Measurements from ENCODE around the gene MYO5B. TPM values are rescaled to one million over a fixed set of nuclear protein-coding genes. Genes with fewer than 3 reads are reported as not detected.
"Not testable (repeated sequence)": the region's sequence is repeated elsewhere in the genome, so short reads cannot be mapped to it uniquely, and the experiment has no call there.

Gene MYO5B
- polyA plus RNA-seq, 1 experiment: 0.18 TPM

GRCh38 chr18:49804096-49804495 lies 390.9 kb downstream of the MYO5B start:
- POLR2A ChIA-PET: no interaction called here

GRCh38 chr18:49802623-49803022 lies 392.3 kb downstream of the MYO5B start:
- H3K36me3 ChIP-seq (ENCODE audit: control insufficient read depth, insufficient read depth, low read length): peaks cover 4% of the 10 kb centered on the region; the same call in 1 of the 2 replicates
- TF ChIP-seq CTCF (IDR thresholded peaks at IDR 0.05; ENCODE audit: insufficient read depth, low read depth, low read length): no peak
- DNase-seq (ENCODE audit: low read depth): no peak
- ChIA-PET CTCF (no interaction called here), POLR2A (no interaction called here)
- H3K4me3 ChIP-seq (ENCODE audit: low read depth, low read length): no peak overlapping the region
- H3K27me3 ChIP-seq (ENCODE audit: control insufficient read depth, insufficient read depth, low read length): no peaks in the 10 kb centered on the region

More at GRCh38 chr18:49804096-49804495, 390.9 kb downstream of the MYO5B start:
- Histone ChIP-seq H3K36me3 (ENCODE audit: control insufficient read depth, insufficient read depth, low read length) (peaks cover 4% of the 10 kb centered on the region; the same call in 1 of the 2 replicates), H3K27me3 (ENCODE audit: control insufficient read depth, insufficient read depth, low read length) (no peaks in the 10 kb centered on the region), H3K4me3 (ENCODE audit: low read depth, low read length) (no peak overlapping the region)
- no peak for TF ChIP-seq CTCF (IDR thresholded peaks at IDR 0.05; ENCODE audit: insufficient read depth, low read depth, low read length)
- CTCF ChIA-PET: interaction anchor here (1.0 to 1.4 kb wide), 4 partner anchors 12 to 357 kb away, joined by 3 to 4 read pairs (median 3); no protein-coding TSS in a partner anchor
- no peak for DNase-seq (ENCODE audit: low read depth)

GRCh38 chr18:49800491-49800890 lies 394.5 kb downstream of the MYO5B start:
- H3K4me3 ChIP-seq (ENCODE audit: low read depth, low read length); H3K36me3 ChIP-seq (ENCODE audit: control insufficient read depth, insufficient read depth, low read length); CTCF ChIA-PET; H3K27me3 ChIP-seq (ENCODE audit: control insufficient read depth, insufficient read depth, low read length); POLR2A ChIA-PET; DNase-seq (ENCODE audit: low read depth): not testable (repeated sequence)

- CTCF ChIA-PET; H3K4me3 ChIP-seq (ENCODE audit: low read depth, low read length); POLR2A ChIA-PET; H3K27me3 ChIP-seq (ENCODE audit: control insufficient read depth, insufficient read depth, low read length); H3K36me3 ChIP-seq (ENCODE audit: control insufficient read depth, insufficient read depth, low read length); DNase-seq (ENCODE audit: low read depth): not testable (repeated sequence)
Measured at GRCh38 chr18:49799806-49800205, 395.1 kb downstream of the MYO5B start.

GRCh38 chr18:49798001-49798400 lies 396.9 kb downstream of the MYO5B start:
- CTCF ChIA-PET: no interaction called here
- POLR2A ChIA-PET: no interaction called here

More at GRCh38 chr18:49798001-49798400, 396.9 kb downstream of the MYO5B start:
- DNase-seq (ENCODE audit: low read depth): no peak
- no peak for TF ChIP-seq CTCF (IDR thresholded peaks at IDR 0.05; ENCODE audit: insufficient read depth, low read depth, low read length)
- H3K27me3 ChIP-seq (ENCODE audit: control insufficient read depth, insufficient read depth, low read length): no peaks in the 10 kb centered on the region
- no peak overlapping the region for H3K4me3 ChIP-seq (ENCODE audit: low read depth, low read length)
- peaks cover 4% of the 10 kb centered on the region; the same call in 1 of the 2 replicates for H3K36me3 ChIP-seq (ENCODE audit: control insufficient read depth, insufficient read depth, low read length)
